ENCODE measurements around the gene NPC2. TPM values are rescaled to one million over a fixed set of nuclear protein-coding genes. Genes with fewer than 3 reads are reported as not detected.

NPC2 gene
- polyA plus RNA-seq, 2 of the 4 experiments (the other 2 are of a cell fraction), result 97.7 to 457 TPM

DNA sequence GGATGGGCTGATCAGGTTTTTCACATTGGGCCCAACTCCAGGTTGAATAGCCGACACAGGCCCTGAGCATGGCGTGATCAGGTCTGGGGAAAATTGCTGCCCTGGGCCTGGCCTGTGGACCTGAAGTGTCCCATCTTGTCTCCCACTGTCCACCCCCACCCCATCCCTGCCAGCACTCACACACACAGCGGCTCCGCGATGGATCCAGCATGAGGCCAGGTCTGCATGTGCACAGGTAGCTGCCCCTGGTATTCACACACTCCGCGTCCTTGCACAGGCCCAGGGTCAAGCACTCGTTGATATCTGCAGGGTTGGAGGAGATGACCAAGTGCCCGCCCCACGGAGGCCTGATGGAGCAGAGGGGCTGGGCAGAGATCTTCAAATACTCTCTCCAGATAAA is 39.1 kb upstream of the NPC2 start:
- Histone ChIP-seq H3K9me3 (no peaks in the 10 kb centered on the region), H3K27ac (peak overlapping the region in 1 of 2 experiments; percentile 55; a peak in 2 of 6 replicates), H3K4me1 (peaks cover 10% of the 10 kb centered on the region), H3K4me2 (no peak overlapping the region), H3K4me3 (no peak overlapping the region)
- no peak for TF ChIP-seq RARB (CRISPR knock-in tag; IDR thresholded peaks at IDR 0.05)
- no peak for TF ChIP-seq HOXB13 (CRISPR knock-in tag; IDR thresholded peaks at IDR 0.05; ENCODE audit: low read depth)
- no peak for TF ChIP-seq HOXA7 (CRISPR knock-in tag; IDR thresholded peaks at IDR 0.05)
- no peak for TF ChIP-seq CEBPB (IDR thresholded peaks at IDR 0.05)
- no peak for TF ChIP-seq MAFK (IDR thresholded peaks at IDR 0.05; ENCODE audit: partially characterized antibody)
- no peak for TF ChIP-seq RAD21 (conservative IDR thresholded peaks at IDR 0.05 in 1 of 2, IDR thresholded peaks at IDR 0.05 in 1 of 2)
- no peak for TF ChIP-seq NPAS2 (CRISPR knock-in tag; IDR thresholded peaks at IDR 0.05; ENCODE audit: borderline replicate concordance)
- TF ChIP-seq CHD4 (IDR thresholded peaks at IDR 0.05; ENCODE audit: borderline replicate concordance), result no peak
- TF ChIP-seq ZSCAN20 (CRISPR knock-in tag; IDR thresholded peaks at IDR 0.05), result no peak
- TF ChIP-seq, protein P1, sequence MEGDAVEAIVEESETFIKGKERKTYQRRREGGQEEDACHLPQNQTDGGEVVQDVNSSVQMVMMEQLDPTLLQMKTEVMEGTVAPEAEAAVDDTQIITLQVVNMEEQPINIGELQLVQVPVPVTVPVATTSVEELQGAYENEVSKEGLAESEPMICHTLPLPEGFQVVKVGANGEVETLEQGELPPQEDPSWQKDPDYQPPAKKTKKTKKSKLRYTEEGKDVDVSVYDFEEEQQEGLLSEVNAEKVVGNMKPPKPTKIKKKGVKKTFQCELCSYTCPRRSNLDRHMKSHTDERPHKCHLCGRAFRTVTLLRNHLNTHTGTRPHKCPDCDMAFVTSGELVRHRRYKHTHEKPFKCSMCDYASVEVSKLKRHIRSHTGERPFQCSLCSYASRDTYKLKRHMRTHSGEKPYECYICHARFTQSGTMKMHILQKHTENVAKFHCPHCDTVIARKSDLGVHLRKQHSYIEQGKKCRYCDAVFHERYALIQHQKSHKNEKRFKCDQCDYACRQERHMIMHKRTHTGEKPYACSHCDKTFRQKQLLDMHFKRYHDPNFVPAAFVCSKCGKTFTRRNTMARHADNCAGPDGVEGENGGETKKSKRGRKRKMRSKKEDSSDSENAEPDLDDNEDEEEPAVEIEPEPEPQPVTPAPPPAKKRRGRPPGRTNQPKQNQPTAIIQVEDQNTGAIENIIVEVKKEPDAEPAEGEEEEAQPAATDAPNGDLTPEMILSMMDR (IDR thresholded peaks at IDR 0.05), result no peak
- TF ChIP-seq FOSB (CRISPR knock-in tag; IDR thresholded peaks at IDR 0.05), result no peak
- TF ChIP-seq TP53 (CRISPR knock-in tag; IDR thresholded peaks at IDR 0.05), result no peak
- TF ChIP-seq, protein P2, sequence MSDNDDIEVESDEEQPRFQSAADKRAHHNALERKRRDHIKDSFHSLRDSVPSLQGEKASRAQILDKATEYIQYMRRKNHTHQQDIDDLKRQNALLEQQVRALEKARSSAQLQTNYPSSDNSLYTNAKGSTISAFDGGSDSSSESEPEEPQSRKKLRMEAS (IDR thresholded peaks at IDR 0.05), result no peak
- TF ChIP-seq EHF (CRISPR knock-in tag; IDR thresholded peaks at IDR 0.05), result no peak
- TF ChIP-seq, protein P3, sequence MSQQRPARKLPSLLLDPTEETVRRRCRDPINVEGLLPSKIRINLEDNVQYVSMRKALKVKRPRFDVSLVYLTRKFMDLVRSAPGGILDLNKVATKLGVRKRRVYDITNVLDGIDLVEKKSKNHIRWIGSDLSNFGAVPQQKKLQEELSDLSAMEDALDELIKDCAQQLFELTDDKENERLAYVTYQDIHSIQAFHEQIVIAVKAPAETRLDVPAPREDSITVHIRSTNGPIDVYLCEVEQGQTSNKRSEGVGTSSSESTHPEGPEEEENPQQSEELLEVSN (IDR thresholded peaks at IDR 0.05; ENCODE audit: borderline replicate concordance, low read depth), result no peak
- TF ChIP-seq, protein P4, sequence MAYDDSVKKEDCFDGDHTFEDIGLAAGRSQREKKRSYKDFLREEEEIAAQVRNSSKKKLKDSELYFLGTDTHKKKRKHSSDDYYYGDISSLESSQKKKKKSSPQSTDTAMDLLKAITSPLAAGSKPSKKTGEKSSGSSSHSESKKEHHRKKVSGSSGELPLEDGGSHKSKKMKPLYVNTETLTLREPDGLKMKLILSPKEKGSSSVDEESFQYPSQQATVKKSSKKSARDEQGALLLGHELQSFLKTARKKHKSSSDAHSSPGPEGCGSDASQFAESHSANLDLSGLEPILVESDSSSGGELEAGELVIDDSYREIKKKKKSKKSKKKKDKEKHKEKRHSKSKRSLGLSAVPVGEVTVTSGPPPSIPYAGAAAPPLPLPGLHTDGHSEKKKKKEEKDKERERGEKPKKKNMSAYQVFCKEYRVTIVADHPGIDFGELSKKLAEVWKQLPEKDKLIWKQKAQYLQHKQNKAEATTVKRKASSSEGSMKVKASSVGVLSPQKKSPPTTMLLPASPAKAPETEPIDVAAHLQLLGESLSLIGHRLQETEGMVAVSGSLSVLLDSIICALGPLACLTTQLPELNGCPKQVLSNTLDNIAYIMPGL (CRISPR knock-in tag; IDR thresholded peaks at IDR 0.05; ENCODE audit: borderline replicate concordance), result no peak
- WGBS (ENCODE audit: missing lambda C conversion rate), result 97% methylated on average over 9 of the region's 10 CpGs
- no peak for FAIRE-seq
- ChIA-PET CTCF (interaction anchor here (0.6 to 1.6 kb wide), 8 partner anchors 9 to 272 kb away, joined by 3 to 5 read pairs (median 4); no protein-coding TSS in a partner anchor), POLR2A (no interaction called here)
- ATAC-seq, result no peak
- DNase-seq (ENCODE audit: low read depth in 1 of 2, low spot score in 1 of 2), result no peak

DNA sequence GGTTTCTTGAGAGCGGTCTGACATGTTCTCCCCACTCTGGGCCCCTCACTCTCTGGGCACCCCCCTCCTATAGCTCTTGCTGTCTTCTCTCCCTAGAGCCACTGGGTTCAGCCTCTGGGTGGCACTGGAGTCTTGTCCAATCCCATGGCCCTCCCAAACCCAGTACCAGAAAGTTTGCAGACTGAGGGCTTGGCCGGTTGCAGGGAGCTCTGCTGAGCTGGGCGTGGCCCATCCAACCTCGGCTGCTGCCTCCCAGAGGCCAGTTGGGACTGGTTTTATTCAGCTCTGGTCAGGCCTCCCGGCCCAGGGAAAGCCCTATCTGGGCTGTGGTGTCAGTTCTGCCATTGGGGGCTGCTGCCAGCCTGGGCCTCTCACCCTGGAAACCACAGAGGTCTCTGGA is 38.4 kb upstream of the NPC2 start:
- TF ChIP-seq, protein P5, sequence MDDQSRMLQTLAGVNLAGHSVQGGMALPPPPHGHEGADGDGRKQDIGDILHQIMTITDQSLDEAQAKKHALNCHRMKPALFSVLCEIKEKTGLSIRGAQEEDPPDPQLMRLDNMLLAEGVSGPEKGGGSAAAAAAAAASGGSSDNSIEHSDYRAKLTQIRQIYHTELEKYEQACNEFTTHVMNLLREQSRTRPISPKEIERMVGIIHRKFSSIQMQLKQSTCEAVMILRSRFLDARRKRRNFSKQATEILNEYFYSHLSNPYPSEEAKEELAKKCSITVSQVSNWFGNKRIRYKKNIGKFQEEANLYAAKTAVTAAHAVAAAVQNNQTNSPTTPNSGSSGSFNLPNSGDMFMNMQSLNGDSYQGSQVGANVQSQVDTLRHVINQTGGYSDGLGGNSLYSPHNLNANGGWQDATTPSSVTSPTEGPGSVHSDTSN (IDR thresholded peaks at IDR 0.05), result no peak
- TF ChIP-seq RAD21 (conservative IDR thresholded peaks at IDR 0.05 in 1 of 2, IDR thresholded peaks at IDR 0.05 in 1 of 2), result peak in 1 of 2 experiments; percentile 37; a peak in 4 of 5 replicates
- no peak for FAIRE-seq
- CTCF ChIA-PET, result interaction anchor here (1.6 kb wide), 1 partner anchor 93 kb away, joined by 5 read pairs; no protein-coding TSS in a partner anchor

More for the DNA sequence above, 38.4 kb upstream of the NPC2 start:
- DNase-seq (ENCODE audit: low read depth in 1 of 2, low spot score in 1 of 2), result peak; percentile 44 to 58
- Histone ChIP-seq H3K4me3 (no peak overlapping the region), H3K9me3 (no peaks in the 10 kb centered on the region), H3K4me2 (0 out of 3 replicates have a peak overlapping the region, but pooled peaks have one; percentile 17), H3K27ac (peak overlapping the region in 1 of 2 experiments; percentile 55; a peak in 4 of 6 replicates), H3K4me1 (peaks cover 10% of the 10 kb centered on the region)
- 64% methylated on average over 2 of the region's 5 CpGs for WGBS (ENCODE audit: missing lambda C conversion rate)
- ATAC-seq, result peak; percentile 60 to 87; a peak in 5 of 6 replicates
- POLR2A ChIA-PET, result no interaction called here

Data from A549 (cell line).